Ovary (tissue), 10 donors: ENCODE measurements around the gene PPP1CA. TPM values are rescaled to one million over a fixed set of nuclear protein-coding genes. Genes with fewer than 3 reads are reported as not detected.
A peak's percentile ranks its signal among the peaks of the same experiment; 100 is the strongest.

Source experiments
- DNase-seq, 5 donors: peaks; one replicate each; pipeline ENCODE4 v3.0.0-alpha.2; 2019 to 2020
- H3K27ac ChIP-seq, 2 donors: fragments of 200-600 bp; one replicate each; pipeline versions ENCODE4 v1.5.1 to v1.8.0; 2019 to 2022
- H3K27me3 ChIP-seq: fragments of 200-600 bp; one replicate; pipeline ENCODE4 v1.8.0; 2022
- H3K36me3 ChIP-seq: fragments of 200-600 bp; sonication (generic); one replicate; pipeline ENCODE4 v1.5.1; 2019
- H3K4me1 ChIP-seq: one replicate; pipeline ENCODE4 v1.8.1; 2013; ENCODE audit warnings: mild to moderate bottlenecking, moderate library complexity; ENCODE audit not compliant: insufficient read depth
- H3K4me3 ChIP-seq: fragments of 200-600 bp; sonication (generic); one replicate; pipeline ENCODE4 v1.5.1; 2017
- H3K9me3 ChIP-seq, 2 donors: fragments of 200-600 bp in 1 of 2; sonication (generic) in 1 of 2; one replicate each; pipeline versions ENCODE4 v1.5.1 to v1.8.1; 2013 to 2019; ENCODE audit warnings: mild to moderate bottlenecking in 1 of 2, moderate library complexity in 1 of 2
- EP300 ChIP-seq: sonication (generic); formaldehyde crosslinking; IDR thresholded peaks from one replicate; pipeline ENCODE4 v1.6.1; 2017; ENCODE audit warnings: antibody characterized with exemption
- POLR2A ChIP-seq: fragments of 450-650 bp; IDR thresholded peaks from one replicate; pipeline ENCODE4 v1.6.1; 2017; ENCODE audit warnings: antibody characterized with exemption, mild to moderate bottlenecking, moderate library complexity
- WGBS, 3 donors: extraction: QIAGEN DNeasy Blood & Tissue Kit in 1 of 3; methylation state at CpG; one replicate each; pipeline versions ENCODE4 v1.1.5 to v1.1.7; 2013 to 2017; 5-methylcytosine and 5-hydroxymethylcytosine counted together
- intact Hi-C, 4 donors: fragments of 100-400 bp; cut with DNase I; formaldehyde crosslinking; loops; one replicate each; pipeline versions ENCODE4 v1.11.0 to v1.15.1; 2022 to 2023
- long read RNA-seq, 3 donors: library from polyadenylated mRNA in 2 of 3; unstranded in 2 of 3; transcript quantifications; one replicate each; pipeline ENCODE4 v2.0.0 and lab custom pipeline, GENCODE V29; 2021 to 2026
- polyA plus RNA-seq, 2 donors: library from polyadenylated mRNA; stranded (reverse); fragments of 200-250 nt in 1 of 2; fragments of 350-450 nt in 1 of 2; fragmentation: Illumina TruSeq in 1 of 2; extraction: RNeasy Lipid Tissue Mini Kit (QIAGEN cat#74804) in 1 of 2; gene quantifications; one replicate each; pipeline ENCODE4 v1.2.3, GENCODE V29; 2013 to 2014
- total RNA-seq, 7 donors: library from RNA; depleted of rRNA in 2 of 7; stranded (reverse); fragments of >200 nt in 2 of 7; fragmentation: NEBNext Ultra II Directional in 3 of 7; extraction: Animal tissue kit (Norgen Biotek cat#: 25700) in 3 of 7; gene quantifications; one replicate each; pipeline versions ENCODE4 v1.1.0 to v1.2.4, GENCODE V29; 2016 to 2023
- TF ChIP-seq, protein P1 (sequence below), 3 donors: fragments of 450-650 bp in 2 of 3; fragments of 200-600 bp in 1 of 3; IDR thresholded peaks; one replicate each; pipeline versions ENCODE4 v1.5.1 to v1.8.0; 2016 to 2022; ENCODE audit warnings: antibody characterized with exemption in 3 of 3, mild to moderate bottlenecking in 1 of 3
- donor health status: DM: no; HTN: no; CAD: no; lungs with moderate emphysema.
- donor health status: DM: no; HTN: no; CAD: no.
- donor health status: Bipolar disorder and iron deficiency.
- donor health status: DM: yes; HTN: yes; CAD: no.
- donor health status: DM: no; HTN: no; CAD: no.
- donor health status: DM: yes; HTN: yes; CAD: no.

PPP1CA gene
- total RNA-seq (10 to 100 TPM; 32.2 to 86.9 (median 55.5) TPM), polyA plus RNA-seq (10 to 100 TPM; 43.7 to 54.9 TPM)
- long read RNA-seq, donor 1, transcript PPP1CA-202 (6 exons, 1,054 nt): minor isoform, 8 of 289 reads
- long read RNA-seq, donor 1, transcript PPP1CA-203 (7 exons, 1,476 nt): major isoform, 244 of 289 reads
- long read RNA-seq, donor 1, transcript PPP1CA-204 (6 exons, 1,677 nt): minor isoform, 22 of 289 reads
- long read RNA-seq, donor 1, partial matches to known transcripts: 2 of 289 reads
- long read RNA-seq, donor 1, other reads (novel, unspliced or antisense): 8 of 289 reads
- long read RNA-seq, donor 2, transcript PPP1CA-203 (7 exons, 1,476 nt): major isoform, 58 of 74 reads
- long read RNA-seq, donor 2, partial matches to known transcripts: 11 of 74 reads
- long read RNA-seq, donor 2, other reads (novel, unspliced or antisense): 0 of 74 reads
- long read RNA-seq, donor 3, transcript PPP1CA-203 (7 exons, 1,476 nt): major isoform, 112 of 139 reads
- long read RNA-seq, donor 3, transcript PPP1CA-204 (6 exons, 1,677 nt): minor isoform, 8 of 139 reads
- long read RNA-seq, donor 3, transcript PPP1CA-202 (6 exons, 1,054 nt): minor isoform, 5 of 139 reads
- long read RNA-seq, donor 3, partial matches to known transcripts: 2 of 139 reads
- long read RNA-seq, donor 3, other reads (novel, unspliced or antisense): 11 of 139 reads

DNA sequence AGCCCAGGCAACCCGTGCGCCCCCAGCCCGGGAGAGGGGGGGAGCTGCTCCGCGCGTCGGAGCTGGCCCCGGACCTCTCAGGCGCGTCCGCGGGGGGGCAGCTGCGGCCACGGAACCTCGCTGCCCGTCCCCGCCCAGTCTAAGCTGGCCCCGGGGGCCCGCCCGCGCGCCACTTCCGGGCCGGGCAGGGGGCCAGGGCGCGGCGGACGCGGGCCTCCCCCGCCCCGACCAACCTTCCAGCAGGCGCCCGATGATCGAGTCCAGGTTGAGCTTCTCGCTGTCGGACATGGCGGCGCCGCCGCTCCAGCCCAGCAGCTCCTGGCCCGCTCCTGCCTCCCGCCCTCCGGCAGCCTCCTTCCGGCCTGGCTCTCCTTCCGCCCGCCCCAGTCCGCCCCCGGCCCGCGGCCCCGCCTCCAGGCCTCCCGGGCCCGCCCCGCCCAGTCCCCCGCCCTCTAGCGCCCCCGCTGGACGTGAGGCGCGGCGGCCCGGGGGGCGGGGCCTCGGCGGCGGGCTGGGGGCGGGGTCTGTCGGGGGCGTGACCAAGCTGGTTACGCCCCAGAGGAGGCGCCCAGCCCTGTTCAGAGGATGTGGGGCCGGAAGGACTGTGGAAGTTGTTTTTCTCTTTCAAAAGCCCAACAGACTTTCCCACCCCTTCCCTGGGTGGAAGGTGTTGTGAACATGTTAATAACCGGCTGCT lies at the start of gene PPP1CA:
Gene PPP1CA, minus strand, starts transcription at position 364 of the 697 bp plus-strand sequence. Its CDS starts 76 bp downstream, at position 288.
- Histone ChIP-seq H3K36me3 (no peaks in the 10 kb centered on the region), H3K4me1 (peaks cover 1% of the 10 kb centered on the region), H3K27ac (peak within 1 kb of the TSS; percentile 19 to 86), H3K27me3 (no peaks in the 10 kb centered on the region), H3K9me3 (no peaks in the 10 kb centered on the region), H3K4me3 (peak within 1 kb of the TSS; percentile 91)
- DNase-seq: peak; percentile 91 to 95 (median 93)
- intact Hi-C loops: loop anchor here in 2 of 4 donors (1.0 to 10.0 kb wide), 3 partner anchors 42 to 105 kb away; partner anchors contain the start of genes CDK2AP2 (in 1 of the 2), CORO1B (in 1 of the 2) and PITPNM1 (in 1 of the 2)
- no peak for TF ChIP-seq EP300
- peak; percentile 70 for TF ChIP-seq POLR2A
- TF ChIP-seq, protein P1, sequence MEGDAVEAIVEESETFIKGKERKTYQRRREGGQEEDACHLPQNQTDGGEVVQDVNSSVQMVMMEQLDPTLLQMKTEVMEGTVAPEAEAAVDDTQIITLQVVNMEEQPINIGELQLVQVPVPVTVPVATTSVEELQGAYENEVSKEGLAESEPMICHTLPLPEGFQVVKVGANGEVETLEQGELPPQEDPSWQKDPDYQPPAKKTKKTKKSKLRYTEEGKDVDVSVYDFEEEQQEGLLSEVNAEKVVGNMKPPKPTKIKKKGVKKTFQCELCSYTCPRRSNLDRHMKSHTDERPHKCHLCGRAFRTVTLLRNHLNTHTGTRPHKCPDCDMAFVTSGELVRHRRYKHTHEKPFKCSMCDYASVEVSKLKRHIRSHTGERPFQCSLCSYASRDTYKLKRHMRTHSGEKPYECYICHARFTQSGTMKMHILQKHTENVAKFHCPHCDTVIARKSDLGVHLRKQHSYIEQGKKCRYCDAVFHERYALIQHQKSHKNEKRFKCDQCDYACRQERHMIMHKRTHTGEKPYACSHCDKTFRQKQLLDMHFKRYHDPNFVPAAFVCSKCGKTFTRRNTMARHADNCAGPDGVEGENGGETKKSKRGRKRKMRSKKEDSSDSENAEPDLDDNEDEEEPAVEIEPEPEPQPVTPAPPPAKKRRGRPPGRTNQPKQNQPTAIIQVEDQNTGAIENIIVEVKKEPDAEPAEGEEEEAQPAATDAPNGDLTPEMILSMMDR (IDR thresholded peaks at IDR 0.05): peak; percentile 27 to 36 (median 29)
- WGBS, 3 donors: 1% methylated on average over 31 to 73 of the region's 73 CpGs

- H3K4me1 ChIP-seq: no peaks in the 10 kb centered on the region
- TF ChIP-seq, protein P1 (IDR thresholded peaks at IDR 0.05): no peak
- TF ChIP-seq EP300: no peak
- no peak for TF ChIP-seq POLR2A
- H3K9me3 ChIP-seq: no peaks in the 10 kb centered on the region
- no peak overlapping the region for H3K27ac ChIP-seq
- 83 to 88% (median 85%) methylated on average over 25 of the region's 25 CpGs for WGBS, 3 donors
- no peak overlapping the region for H3K4me3 ChIP-seq
- no peak for DNase-seq
- no peaks in the 10 kb centered on the region for H3K27me3 ChIP-seq
- no peaks in the 10 kb centered on the region for H3K36me3 ChIP-seq
- intact Hi-C loops: no loop called here
These were observed 49.4 kb upstream of the PPP1CA start for GRCh38 chr11:67450796-67451657.

- Histone ChIP-seq H3K9me3 (no peaks in the 10 kb centered on the region), H3K4me1 (no peaks in the 10 kb centered on the region), H3K27ac (no peak overlapping the region), H3K36me3 (no peaks in the 10 kb centered on the region), H3K4me3 (no peak overlapping the region), H3K27me3 (no peaks in the 10 kb centered on the region)
- intact Hi-C loops: loop anchor here in 1 of 4 donors (10.0 kb wide), 1 partner anchor 56 kb away; the partner anchor contains the start of genes CDK2AP2 and PITPNM1
- TF ChIP-seq EP300: no peak
- TF ChIP-seq, protein P1 (IDR thresholded peaks at IDR 0.05): no peak
- no peak for TF ChIP-seq POLR2A
- no peak for DNase-seq
- WGBS, 3 donors: 72 to 80% (median 76%) methylated on average over 9 of the region's 9 CpGs
These were observed 47.6 kb upstream of the PPP1CA start for GRCh38 chr11:67449116-67449844.
